WTC11 (cell line): ENCODE measurements around the gene B4GAT1. TPM values are rescaled to one million over a fixed set of nuclear protein-coding genes. Genes with fewer than 3 reads are reported as not detected.

Source experiments
- ATAC-seq: fragments of 200-7000 bp; cut with Tn5 transposase; 2 replicates; pipeline ENCODE4 v1.10.0; 2021; ENCODE audit warnings: mild to moderate bottlenecking, moderate library complexity
- CTCF ChIA-PET: fragments of 300-600 bp; sonication (Branson Sonifier 250); formaldehyde crosslinking; loops from one replicate; lab custom pipeline; 2021; ENCODE audit warnings: antibody characterized with exemption; lab: Charles Lee
- POLR2A ChIA-PET: fragments of 350-600 bp; sonication (Branson Sonifier 250); formaldehyde crosslinking; loops from one replicate; lab custom pipeline; 2021; ENCODE audit warnings: antibody characterized with exemption; lab: Charles Lee
- DNase-seq: peaks from one replicate; pipeline ENCODE4 v3.0.0; 2021; ENCODE audit warnings: low spot score
- H3K27ac Mint-ChIP-seq: 2 replicates; pipeline ENCODE4 v1.8.0; 2021; ENCODE audit warnings: mixed read lengths
- H3K27me3 Mint-ChIP-seq: 2 replicates; pipeline ENCODE4 v1.8.0; 2021; ENCODE audit warnings: low read depth, mild to moderate bottlenecking, moderate library complexity, mixed read lengths
- H3K36me3 Mint-ChIP-seq: 2 replicates; pipeline ENCODE4 v1.8.0; 2021; ENCODE audit warnings: mixed read lengths
- H3K4me1 Mint-ChIP-seq: 2 replicates; pipeline ENCODE4 v1.8.0; 2022; ENCODE audit warnings: mixed read lengths
- H3K4me3 Mint-ChIP-seq: 2 replicates; pipeline ENCODE4 v1.8.0; 2021; ENCODE audit warnings: mild to moderate bottlenecking, moderate library complexity, mixed read lengths
- H3K9me3 Mint-ChIP-seq: 2 replicates; pipeline ENCODE4 v1.8.0; 2021; ENCODE audit warnings: mixed read lengths
- AFF4 ChIP-seq: sonication (generic); formaldehyde crosslinking; IDR thresholded peaks from 2 replicates; pipeline ENCODE4 v1.8.1; 2023; ENCODE audit warnings: mild to moderate bottlenecking, missing genetic modification reagents, borderline replicate concordance
- ATF6 ChIP-seq: sonication (generic); formaldehyde crosslinking; IDR thresholded peaks from 2 replicates; pipeline ENCODE4 v1.8.1; 2023; ENCODE audit warnings: mild to moderate bottlenecking, missing genetic modification reagents
- CDX4 ChIP-seq: fragments of 250-450 bp; sonication (Bioruptor Pico); IDR thresholded peaks from 2 replicates; pipeline ENCODE4 v1.9.0; 2021; ENCODE audit warnings: moderate library complexity, mild to moderate bottlenecking, inconsistent platforms, borderline replicate concordance
- E2F5 ChIP-seq: sonication (generic); formaldehyde crosslinking; IDR thresholded peaks from 2 replicates; pipeline ENCODE4 v1.8.1; 2022; ENCODE audit warnings: mild to moderate bottlenecking, moderate library complexity, missing genetic modification reagents
- EMX1 ChIP-seq: fragments of 250-450 bp; sonication (Bioruptor Pico); IDR thresholded peaks from 2 replicates; pipeline ENCODE4 v1.8.0; 2021; ENCODE audit warnings: mild to moderate bottlenecking
- KAT7 ChIP-seq: sonication (generic); formaldehyde crosslinking; IDR thresholded peaks from 2 replicates; pipeline ENCODE4 v1.8.1; 2023; ENCODE audit warnings: missing genetic modification reagents, mild to moderate bottlenecking, borderline replicate concordance
- MAX ChIP-seq: sonication (generic); formaldehyde crosslinking; IDR thresholded peaks from 2 replicates; pipeline ENCODE4 v1.8.0; 2022; ENCODE audit warnings: mild to moderate bottlenecking, missing genetic modification reagents
- MXD4 ChIP-seq: fragments of 250-450 bp; sonication (Bioruptor Pico); IDR thresholded peaks from 2 replicates; pipeline ENCODE4 v1.8.0; 2021; ENCODE audit warnings: mild to moderate bottlenecking, moderate library complexity, borderline replicate concordance
- NFYB ChIP-seq: sonication (generic); formaldehyde crosslinking; conservative IDR thresholded peaks from 2 replicates; pipeline ENCODE4 v1.8.0; 2022; ENCODE audit warnings: low read depth, missing genetic modification reagents
- TP53 ChIP-seq: sonication (generic); formaldehyde crosslinking; IDR thresholded peaks from 2 replicates; pipeline ENCODE4 v1.8.1; 2023; ENCODE audit warnings: mild to moderate bottlenecking, missing genetic modification reagents
- ZNF219 ChIP-seq: sonication (generic); formaldehyde crosslinking; IDR thresholded peaks from 2 replicates; pipeline ENCODE4 v1.8.0; 2023; ENCODE audit warnings: missing genetic modification reagents, mild to moderate bottlenecking, borderline replicate concordance
- ZNF263 ChIP-seq: sonication (generic); formaldehyde crosslinking; IDR thresholded peaks from 2 replicates; pipeline ENCODE4 v1.8.1; 2022; ENCODE audit warnings: low read depth, mild to moderate bottlenecking, moderate library complexity, missing genetic modification reagents
- ZNF281 ChIP-seq: sonication (generic); formaldehyde crosslinking; IDR thresholded peaks from 2 replicates; pipeline ENCODE4 v1.8.0; 2023; ENCODE audit warnings: mild to moderate bottlenecking, missing genetic modification reagents
- total RNA-seq: library from RNA; stranded (reverse); gene quantifications from 3 replicates; pipeline ENCODE4 v1.2.3, GENCODE V29; 2021

The B4GAT1 gene
- total RNA-seq, 1 experiment from 2014 or later: 34.1 TPM

- H3K4me1 Mint-ChIP-seq: peaks cover 27% of the 10 kb centered on the region
- no peaks in the 10 kb centered on the region for H3K9me3 Mint-ChIP-seq
- no peaks in the 10 kb centered on the region for H3K27me3 Mint-ChIP-seq
- ATAC-seq (no peak), DNase-seq (no peak)
- peak overlapping the region; percentile 95 for H3K4me3 Mint-ChIP-seq
- peak overlapping the region; percentile 96 for H3K27ac Mint-ChIP-seq
- CTCF ChIA-PET: interaction anchor here (0.7 to 6.8 kb wide), 3 partner anchors 16 to 56 kb away, joined by 3 to 53 read pairs (median 45); no protein-coding TSS in a partner anchor
- POLR2A ChIA-PET: interaction anchor here (1.4 kb wide), 1 partner anchor 52 kb away, joined by 7 read pairs; no protein-coding TSS in a partner anchor
- peaks cover 40% of the 10 kb centered on the region for H3K36me3 Mint-ChIP-seq
- TF ChIP-seq CDX4 (CRISPR knock-in tag) (no peak), E2F5 (CRISPR knock-in tag) (no peak), KAT7 (no peak)
These were observed 21.9 kb upstream of the B4GAT1 start for GRCh38 chr11:66369073-66369894.

GRCh38 chr11:66368484-66368883 lies 21.1 kb upstream of the B4GAT1 start:
- ChIA-PET CTCF (no interaction called here), POLR2A (no interaction called here)
- H3K9me3 Mint-ChIP-seq: no peaks in the 10 kb centered on the region
- no peak overlapping the region; the same call in 1 of the 2 replicates for H3K27ac Mint-ChIP-seq
- H3K27me3 Mint-ChIP-seq: no peaks in the 10 kb centered on the region
- H3K4me1 Mint-ChIP-seq: peaks cover 22% of the 10 kb centered on the region
- TF ChIP-seq ZNF281 (CRISPR knock-in tag) (no peak), MXD4 (CRISPR knock-in tag) (no peak), ZNF219 (no peak), MAX (CRISPR knock-in tag) (no peak), AFF4 (CRISPR knock-in tag) (no peak), ZNF263 (CRISPR knock-in tag) (no peak), EMX1 (CRISPR knock-in tag) (no peak), ATF6 (CRISPR knock-in tag) (no peak), NFYB (CRISPR knock-in tag) (no peak), TP53 (CRISPR knock-in tag) (no peak)
- H3K36me3 Mint-ChIP-seq: peaks cover 44% of the 10 kb centered on the region
- no peak overlapping the region for H3K4me3 Mint-ChIP-seq
- no peak for DNase-seq
- no peak for ATAC-seq
